GM19023 (cell line): ENCODE results near the gene ADAMTS14.

Experiments
- ATAC-seq: cut with Tn5 transposase; IDR thresholded peaks from one replicate; pipeline ENCODE4 v1.9.1; 2021; ENCODE audit warnings: mild to moderate bottlenecking, moderate library complexity; ENCODE audit not compliant: unreplicated experiment

The ADAMTS14 gene

GRCh38 chr10:70810967-70811366 is 138.7 kb downstream of the ADAMTS14 start:
- ATAC-seq: no peak

- ATAC-seq: no peak
Measured at GRCh38 chr10:70811881-70812280, 139.6 kb downstream of the ADAMTS14 start.
